ENCODE measurements around the gene BAIAP2L1.

DNA sequence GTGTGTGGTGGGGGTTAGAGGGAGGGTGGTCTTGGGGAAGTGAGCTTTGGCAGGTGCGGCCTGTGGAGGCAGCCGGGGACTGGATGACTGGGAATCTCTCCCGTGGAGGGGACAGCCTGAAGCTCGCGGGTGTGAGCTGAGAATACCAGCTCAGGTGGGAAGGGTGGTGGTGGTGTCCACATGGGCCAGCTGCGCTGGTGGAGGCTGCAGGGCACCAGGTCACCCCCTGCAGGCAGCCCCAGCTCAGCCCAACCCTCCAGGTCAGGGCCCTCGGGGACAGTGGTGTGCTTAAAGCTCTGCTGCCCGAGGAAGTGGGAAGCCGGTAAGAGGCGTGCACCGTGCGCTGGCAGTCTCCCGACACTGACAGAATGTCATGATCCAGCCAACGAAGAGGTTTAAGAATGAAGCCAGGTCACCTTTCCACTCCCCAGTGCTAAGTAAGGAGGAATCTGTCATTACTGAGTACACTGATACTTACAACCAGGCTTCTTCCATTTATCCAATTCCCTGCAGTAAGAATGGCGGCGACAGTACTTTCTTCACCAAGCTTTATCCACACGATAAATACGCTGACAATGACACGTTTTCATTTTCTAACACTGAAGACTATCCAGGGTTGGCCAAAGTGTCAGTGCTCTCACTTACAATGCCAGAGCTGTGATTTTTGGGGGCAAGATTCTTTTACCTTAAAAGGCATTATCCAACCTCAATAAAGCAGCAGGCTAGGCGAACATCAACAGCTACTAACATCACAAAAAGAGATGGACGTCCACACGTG is 99.0 kb downstream of the BAIAP2L1 start:
- TF ChIP-seq, protein P1, sequence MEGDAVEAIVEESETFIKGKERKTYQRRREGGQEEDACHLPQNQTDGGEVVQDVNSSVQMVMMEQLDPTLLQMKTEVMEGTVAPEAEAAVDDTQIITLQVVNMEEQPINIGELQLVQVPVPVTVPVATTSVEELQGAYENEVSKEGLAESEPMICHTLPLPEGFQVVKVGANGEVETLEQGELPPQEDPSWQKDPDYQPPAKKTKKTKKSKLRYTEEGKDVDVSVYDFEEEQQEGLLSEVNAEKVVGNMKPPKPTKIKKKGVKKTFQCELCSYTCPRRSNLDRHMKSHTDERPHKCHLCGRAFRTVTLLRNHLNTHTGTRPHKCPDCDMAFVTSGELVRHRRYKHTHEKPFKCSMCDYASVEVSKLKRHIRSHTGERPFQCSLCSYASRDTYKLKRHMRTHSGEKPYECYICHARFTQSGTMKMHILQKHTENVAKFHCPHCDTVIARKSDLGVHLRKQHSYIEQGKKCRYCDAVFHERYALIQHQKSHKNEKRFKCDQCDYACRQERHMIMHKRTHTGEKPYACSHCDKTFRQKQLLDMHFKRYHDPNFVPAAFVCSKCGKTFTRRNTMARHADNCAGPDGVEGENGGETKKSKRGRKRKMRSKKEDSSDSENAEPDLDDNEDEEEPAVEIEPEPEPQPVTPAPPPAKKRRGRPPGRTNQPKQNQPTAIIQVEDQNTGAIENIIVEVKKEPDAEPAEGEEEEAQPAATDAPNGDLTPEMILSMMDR (IDR thresholded peaks at IDR 0.05), result no peak
- TF ChIP-seq POLR2A (IDR thresholded peaks at IDR 0.05), result no peak

Measured in adrenal gland (tissue), 5 donors.